ENCODE results near the gene HELZ.

DNA sequence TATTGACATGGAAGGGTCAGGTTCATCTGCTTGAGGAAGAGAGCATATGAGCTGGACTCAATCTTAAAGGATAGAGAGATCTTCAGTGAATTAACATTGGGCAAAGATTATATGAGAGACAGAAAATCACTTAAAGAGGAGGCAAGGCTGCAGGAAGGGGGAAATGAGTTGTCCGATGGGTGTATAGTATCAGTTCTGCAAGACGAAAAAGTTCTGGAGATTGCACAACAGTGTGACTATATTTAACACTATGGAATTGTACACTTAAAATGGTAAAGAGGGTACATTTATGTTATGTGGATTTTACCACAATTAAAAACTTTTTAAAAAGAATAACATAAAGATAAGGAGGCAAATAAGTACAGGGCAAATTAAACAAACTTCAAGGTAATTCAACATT, 80.7 kb downstream of the HELZ start:
- TF ChIP-seq EGR1 (IDR thresholded peaks at IDR 0.05; ENCODE audit: low read depth in 2 of 2) (no peak), SP1 (IDR thresholded peaks at IDR 0.05) (no peak)
- TF ChIP-seq, protein P1, sequence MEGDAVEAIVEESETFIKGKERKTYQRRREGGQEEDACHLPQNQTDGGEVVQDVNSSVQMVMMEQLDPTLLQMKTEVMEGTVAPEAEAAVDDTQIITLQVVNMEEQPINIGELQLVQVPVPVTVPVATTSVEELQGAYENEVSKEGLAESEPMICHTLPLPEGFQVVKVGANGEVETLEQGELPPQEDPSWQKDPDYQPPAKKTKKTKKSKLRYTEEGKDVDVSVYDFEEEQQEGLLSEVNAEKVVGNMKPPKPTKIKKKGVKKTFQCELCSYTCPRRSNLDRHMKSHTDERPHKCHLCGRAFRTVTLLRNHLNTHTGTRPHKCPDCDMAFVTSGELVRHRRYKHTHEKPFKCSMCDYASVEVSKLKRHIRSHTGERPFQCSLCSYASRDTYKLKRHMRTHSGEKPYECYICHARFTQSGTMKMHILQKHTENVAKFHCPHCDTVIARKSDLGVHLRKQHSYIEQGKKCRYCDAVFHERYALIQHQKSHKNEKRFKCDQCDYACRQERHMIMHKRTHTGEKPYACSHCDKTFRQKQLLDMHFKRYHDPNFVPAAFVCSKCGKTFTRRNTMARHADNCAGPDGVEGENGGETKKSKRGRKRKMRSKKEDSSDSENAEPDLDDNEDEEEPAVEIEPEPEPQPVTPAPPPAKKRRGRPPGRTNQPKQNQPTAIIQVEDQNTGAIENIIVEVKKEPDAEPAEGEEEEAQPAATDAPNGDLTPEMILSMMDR (IDR thresholded peaks at IDR 0.05; ENCODE audit: low read depth, low read length, missing input control), result no peak
- TF ChIP-seq, protein P2, sequence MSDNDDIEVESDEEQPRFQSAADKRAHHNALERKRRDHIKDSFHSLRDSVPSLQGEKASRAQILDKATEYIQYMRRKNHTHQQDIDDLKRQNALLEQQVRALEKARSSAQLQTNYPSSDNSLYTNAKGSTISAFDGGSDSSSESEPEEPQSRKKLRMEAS (IDR thresholded peaks at IDR 0.05), result no peak
